ENCODE results near the gene TUBA4B. TPM values are rescaled to one million over a fixed set of nuclear protein-coding genes. Genes with fewer than 3 reads are reported as not detected.

The TUBA4B gene
- total and polyA plus RNA-seq, 2 of the 4 experiments (the other 2 are of a cell fraction): not detected

GRCh38 chr2:219249203-219249980 lies 3.7 kb upstream of the TUBA4B start:
- peak overlapping the region; percentile 50; the same call in 2 of the 3 replicates for H2BK15ac ChIP-seq (ENCODE audit: low read depth, low read length)
- peak overlapping the region; percentile 87 for H3K4ac ChIP-seq (ENCODE audit: low read depth, low read length)
- H3K9me1 ChIP-seq (ENCODE audit: insufficient read depth, low read length): peaks cover 48% of the 10 kb centered on the region
- intact Hi-C loops (cut with micrococcal nuclease): no loop called here
- H3K9me3 ChIP-seq (ENCODE audit: control insufficient read depth, insufficient read depth, low read length): no peaks in the 10 kb centered on the region
- peak overlapping the region; percentile 70 for H2BK120ac ChIP-seq (ENCODE audit: low read depth, low read length)
- peak overlapping the region; percentile 79; the same call in 1 of the 2 replicates for H3K23ac ChIP-seq (ENCODE audit: low read depth, low read length)
- ATAC-seq (ENCODE audit: low read depth) (peak; percentile 55), DNase-seq (peak; percentile 75)
- in situ Hi-C loops (cut with MboI; ENCODE audit: low sequenced_read_pairs): no loop called here
- peaks cover 44% of the 10 kb centered on the region for H3K4me1 ChIP-seq (ENCODE audit: control insufficient read depth, insufficient read depth, low read length)
- H3K4me2 ChIP-seq (ENCODE audit: low read depth, low read length): peak overlapping the region; percentile 58
- H3K14ac ChIP-seq (replicated peaks; ENCODE audit: low read depth, low read length): peak overlapping the region; percentile 90
- no peak overlapping the region for H3K4me3 ChIP-seq (ENCODE audit: insufficient read depth, low read depth, low read length)
- dilution Hi-C loops (cut with HindIII; ENCODE audit: low sequenced_read_pairs, unreplicated experiment): no loop called here
- peak overlapping the region; percentile 90 for H2BK5ac ChIP-seq (ENCODE audit: low read depth, low read length, poor library complexity, severe bottlenecking)
- H3K56ac ChIP-seq (ENCODE audit: extremely low read depth, insufficient read depth, low read length): peak overlapping the region; percentile 76
- peaks cover under 1% of the 10 kb centered on the region; the same call in 1 of the 2 replicates for H3K27me3 ChIP-seq (ENCODE audit: control insufficient read depth, insufficient read depth, low read length)
- peak overlapping the region; percentile 54 for H2BK20ac ChIP-seq (ENCODE audit: low read depth, low read length)
- no TSS peak for BruUV-seq (replicated peaks)
- no CpG with 5 or more reads among the region's 7 CpGs for WGBS, 2 experiments (ENCODE audit: extremely low coverage in 2 of 2, insufficient read length in 1 of 2)
- peak overlapping the region; percentile 81 for H2AK5ac ChIP-seq (ENCODE audit: low read depth, low read length)
- H2AK9ac ChIP-seq (replicated peaks; ENCODE audit: low read depth, low read length, poor library complexity): peak overlapping the region; percentile 99
- ChIA-PET CTCF (interaction anchor here (0.8 to 2.3 kb wide), 3 partner anchors 28 to 45 kb away, joined by 6 to 10 read pairs (median 8); no protein-coding TSS in a partner anchor), POLR2A (ENCODE audit: unreplicated experiment) (interaction anchor here (1.0 kb wide), 1 partner anchor 20 kb away, joined by 18 read pairs; the partner anchor contains the start of genes ANKZF1 and ATG9A)
- H3K36me3 ChIP-seq (ENCODE audit: control insufficient read depth, insufficient read depth, low read length): peaks cover 21% of the 10 kb centered on the region; the same call in 1 of the 2 replicates
- H4K5ac ChIP-seq (ENCODE audit: low read depth, low read length): peak overlapping the region; percentile 82
- peak overlapping the region; percentile 20 for H3K9ac ChIP-seq (ENCODE audit: low read depth, low read length)
- TF ChIP-seq FOS (IDR thresholded peaks at IDR 0.05; ENCODE audit: low read depth, low read length) (no peak), POLR2A (IDR thresholded peaks at IDR 0.05; ENCODE audit: low read depth, low read length) (peak; percentile 4; the same call in 1 of the 2 replicates), MAZ (IDR thresholded peaks at IDR 0.05; ENCODE audit: borderline replicate concordance, low read depth, low read length) (peak; percentile 15; the same call in 1 of the 2 replicates), RCOR1 (IDR thresholded peaks at IDR 0.05; ENCODE audit: insufficient replicate concordance, low read length) (peak; percentile 11), RAD21 (IDR thresholded peaks at IDR 0.05; ENCODE audit: low read length) (no peak)
- peaks cover 23 to 46% of the 10 kb centered on the region in 2 experiments for H3K79me1 ChIP-seq (ENCODE audit: low read depth in 1 of 2, low read length in 2 of 2)
- H4K91ac ChIP-seq (ENCODE audit: insufficient read depth, low read depth, low read length): peak overlapping the region; percentile 82
- peak overlapping the region; percentile 81 for H2AFZ ChIP-seq (replicated peaks; ENCODE audit: low read length, poor library complexity)
- 0 out of 2 replicates have a peak, but pooled peaks cover 8% of the 10 kb centered on the region for H4K20me1 ChIP-seq (ENCODE audit: insufficient read depth, low read length)
- peak overlapping the region; percentile 72 for H3K27ac ChIP-seq (ENCODE audit: insufficient read depth, low read length)
- H4K8ac ChIP-seq (ENCODE audit: low read depth in 2 of 2, low read length in 2 of 2): peak overlapping the region; percentile 7 to 82
- H3K18ac ChIP-seq (ENCODE audit: low read depth, low read length): peak overlapping the region; percentile 76
